HG03103 (cell line): Measurements from ENCODE around the gene DHX9.

Source experiments
- ATAC-seq: cut with Tn5 transposase; IDR thresholded peaks from one replicate; pipeline ENCODE4 v1.9.1; 2021; ENCODE audit warnings: low read depth; ENCODE audit not compliant: unreplicated experiment

DHX9 gene

DNA sequence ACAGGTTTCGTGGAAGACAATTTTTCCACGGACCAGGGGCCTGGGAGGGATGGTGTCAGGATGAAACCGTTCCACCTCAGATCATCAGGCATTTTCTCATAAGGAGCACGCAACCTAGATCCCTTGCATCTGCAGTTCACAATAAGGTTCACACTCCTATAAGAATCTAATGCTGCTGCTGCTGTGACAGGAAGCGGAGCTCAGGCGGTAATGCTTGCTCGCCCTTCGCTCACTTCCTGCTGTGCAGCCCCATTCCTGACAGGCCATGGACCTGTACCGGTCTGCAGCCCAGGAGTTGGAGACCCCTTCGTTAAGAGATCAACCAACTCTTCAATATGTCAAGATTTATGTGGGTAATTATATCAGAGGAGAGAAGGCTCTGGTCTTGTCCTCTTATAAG is 3.3 kb upstream of the DHX9 start:
- ATAC-seq = no peak

DNA sequence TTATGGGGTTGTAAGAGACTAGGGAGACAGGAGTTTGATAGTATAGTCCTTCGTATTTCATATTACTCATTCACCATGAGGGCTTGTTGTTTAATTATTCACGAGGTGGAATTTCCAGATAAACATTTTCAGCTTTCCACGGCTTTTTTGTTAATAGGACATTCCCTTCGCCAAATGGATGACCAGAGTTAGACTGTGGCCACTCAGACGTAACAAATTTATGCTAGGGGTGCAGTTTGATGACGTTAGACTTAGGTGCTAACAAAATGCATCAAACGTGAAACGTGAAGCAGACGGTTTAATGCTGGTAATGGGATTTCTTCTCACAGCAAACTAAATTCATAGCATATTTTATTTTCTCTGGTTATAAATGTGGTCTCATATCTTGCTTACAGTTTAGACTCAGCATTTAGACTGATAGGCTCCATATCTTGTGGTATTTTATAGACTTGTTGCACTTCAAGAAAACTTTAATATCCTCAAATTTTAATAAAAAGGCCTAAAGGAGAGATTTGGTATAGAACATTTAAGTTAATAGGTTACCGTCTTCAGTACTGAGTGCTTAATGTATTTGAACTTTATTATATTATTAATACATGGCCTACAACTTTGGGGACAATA is 2.3 kb downstream of the DHX9 start:
- ATAC-seq = no peak

DNA sequence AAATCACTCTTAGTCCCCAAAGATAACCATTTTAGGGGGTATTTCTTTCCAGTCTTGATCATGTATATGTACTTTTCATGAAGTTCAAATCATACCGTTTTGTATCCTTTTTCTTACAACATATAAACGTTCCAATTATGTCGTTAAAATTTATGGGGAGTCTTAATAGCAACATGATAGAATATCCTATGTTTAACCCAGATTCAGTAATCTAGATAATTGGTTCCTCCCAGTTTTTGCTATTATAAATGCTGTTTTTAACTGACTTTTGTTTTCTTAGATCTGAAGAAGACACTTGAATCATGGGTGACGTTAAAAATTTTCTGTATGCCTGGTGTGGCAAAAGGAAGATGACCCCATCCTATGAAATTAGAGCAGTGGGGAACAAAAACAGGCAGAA is 3.1 kb downstream of the DHX9 start:
- ATAC-seq = no peak

DNA sequence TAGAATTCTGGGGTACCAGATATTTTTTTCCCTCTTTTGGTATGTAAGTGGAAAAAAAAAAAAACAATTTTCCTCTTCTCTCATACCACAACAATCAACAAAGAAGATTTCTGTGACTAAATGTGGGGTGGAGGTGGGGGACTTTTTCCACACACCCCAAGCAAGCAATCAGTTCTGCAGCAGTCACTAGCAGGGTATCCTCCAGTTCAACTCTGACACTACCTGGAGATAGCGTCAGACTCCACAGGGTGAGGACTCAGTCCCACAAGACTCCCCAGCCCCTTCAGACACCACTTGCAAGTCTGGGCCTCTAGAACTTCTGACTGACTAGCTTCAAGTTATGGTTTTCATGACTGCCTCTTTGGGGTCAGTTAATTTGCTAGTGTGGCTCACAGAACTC is 6.2 kb downstream of the DHX9 start:
- no peak for ATAC-seq

DNA sequence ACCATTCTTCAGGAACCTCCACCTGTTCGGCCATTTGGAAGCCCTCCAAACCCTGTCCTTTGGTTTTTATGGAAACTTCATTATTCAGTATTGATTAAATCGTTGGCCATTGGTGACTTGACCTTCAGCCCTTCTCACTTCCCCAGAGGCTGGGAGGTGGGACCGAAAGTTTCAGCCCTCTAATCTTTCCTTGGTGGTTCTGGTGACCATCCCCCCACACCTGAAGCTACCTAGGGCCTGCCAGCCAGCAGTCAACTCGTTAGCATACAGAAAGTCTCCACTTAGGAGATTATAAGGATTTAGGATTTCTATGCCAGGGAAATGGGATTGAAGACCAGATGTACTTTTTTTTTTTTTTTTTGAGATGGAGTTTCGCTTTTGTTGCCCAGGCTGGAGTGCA is 6.7 kb downstream of the DHX9 start:
- no peak for ATAC-seq

DNA sequence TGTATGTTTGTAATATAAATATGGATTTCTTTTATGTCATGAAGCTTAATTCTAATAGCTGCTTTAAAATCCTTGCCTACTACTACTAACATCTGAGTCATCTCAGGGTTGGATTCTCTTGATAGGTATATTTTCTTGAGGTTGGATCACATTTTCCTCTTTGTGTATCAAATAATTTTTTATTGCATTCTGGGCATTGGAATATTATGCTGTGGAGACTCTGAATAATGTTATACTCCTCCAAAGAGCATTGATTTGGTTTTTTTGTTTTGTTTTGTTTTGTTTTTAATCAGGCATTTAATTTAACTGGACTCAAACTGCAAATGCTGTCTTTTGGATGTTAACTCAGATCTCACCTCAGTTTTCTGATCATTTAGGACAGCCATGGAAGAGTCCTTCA is 8.0 kb downstream of the DHX9 start:
- no peak for ATAC-seq

DNA sequence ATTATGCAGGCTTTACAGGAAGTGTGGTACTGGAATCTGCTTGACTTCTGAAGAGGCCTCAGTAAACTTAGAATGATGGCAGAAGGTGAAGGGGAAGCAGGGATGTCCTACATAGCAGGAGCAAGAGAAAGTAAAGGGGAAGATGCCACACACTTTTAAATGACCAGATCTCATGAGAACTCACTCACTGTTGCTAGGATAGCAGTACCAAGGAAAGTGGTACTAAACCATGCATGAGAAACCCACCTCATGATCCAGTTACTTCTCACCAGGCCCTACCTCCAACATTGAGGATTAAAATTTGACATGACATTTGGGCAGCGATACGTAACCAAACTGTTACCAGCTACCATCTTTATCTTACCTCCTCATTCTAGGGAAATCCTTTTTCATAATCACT is 9.6 kb downstream of the DHX9 start:
- ATAC-seq = no peak

DNA sequence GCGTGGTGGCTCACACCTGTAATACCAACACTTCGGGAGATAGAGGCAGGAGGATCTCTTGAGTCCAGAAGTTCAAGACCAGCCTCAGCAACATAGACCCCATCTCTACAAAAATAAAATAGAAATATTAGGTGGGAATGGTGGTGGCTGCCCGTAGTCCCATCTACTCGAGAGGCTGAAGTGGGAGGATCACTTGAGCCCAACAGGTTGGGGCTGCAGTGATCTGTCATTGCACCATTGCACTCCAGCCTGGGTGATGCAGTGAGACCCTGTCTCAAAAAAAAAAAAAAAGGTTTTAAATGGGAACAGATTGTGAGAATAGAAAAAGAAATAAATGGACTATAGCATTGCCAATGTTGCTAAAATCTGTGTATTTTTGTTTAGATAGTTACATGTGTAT is 11.2 kb downstream of the DHX9 start:
- ATAC-seq = no peak

DNA sequence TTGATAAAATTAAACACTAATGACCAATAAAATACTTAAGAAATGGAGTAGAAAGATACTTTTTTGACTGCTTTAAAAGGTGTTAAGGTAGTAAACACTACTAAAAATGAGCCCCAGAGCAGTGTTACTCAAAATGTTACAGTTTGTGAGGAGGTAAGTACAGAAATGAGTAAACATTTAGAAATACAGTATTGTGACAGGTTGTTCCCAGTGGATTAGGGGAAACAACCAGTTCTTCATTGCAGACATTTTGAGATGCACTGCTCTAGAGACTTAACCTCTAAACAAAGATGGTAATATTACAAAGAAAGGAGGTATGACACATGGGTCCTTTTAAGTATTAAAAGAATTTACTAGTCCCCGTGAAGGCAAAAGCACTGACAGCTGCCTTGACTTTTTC is 12.7 kb downstream of the DHX9 start:
- no peak for ATAC-seq

DNA sequence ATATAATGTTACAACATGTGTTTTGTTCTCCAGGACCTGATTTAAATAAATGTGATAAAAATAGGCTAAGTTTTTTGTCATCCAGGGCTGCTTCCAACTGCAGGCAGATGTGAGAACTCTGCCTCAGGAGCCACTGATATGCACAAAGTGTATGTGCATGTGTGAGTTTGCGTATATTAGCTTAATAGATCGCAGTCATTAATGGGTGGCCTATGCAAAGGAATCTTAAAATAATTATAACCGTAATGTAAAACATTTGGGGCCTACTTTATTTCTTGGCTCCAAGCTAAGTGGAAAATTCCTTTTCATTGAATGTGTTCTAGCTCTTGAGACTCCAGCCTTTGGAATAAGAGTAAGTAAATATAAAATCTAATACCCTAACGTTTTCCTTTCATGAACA is 16.8 kb downstream of the DHX9 start:
- no peak for ATAC-seq

DNA sequence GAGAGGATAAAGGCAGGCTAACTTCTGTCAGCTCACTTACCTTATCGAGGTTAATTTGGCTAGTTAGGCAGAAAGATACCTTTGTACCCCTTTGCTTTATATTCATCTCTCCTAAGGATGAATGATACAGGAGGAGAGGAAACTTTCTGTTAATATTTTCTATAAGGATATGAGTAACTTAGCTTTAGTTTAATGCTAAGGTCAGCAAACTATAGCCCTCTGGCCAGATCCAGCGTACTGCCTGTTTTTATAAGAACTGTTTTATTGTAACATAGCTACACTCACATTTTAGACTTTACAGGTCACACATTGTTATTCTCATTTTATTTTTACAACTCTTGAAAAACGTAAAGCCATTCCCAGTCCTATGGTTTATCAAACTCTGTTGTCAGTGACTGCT is 18.1 kb downstream of the DHX9 start:
- no peak for ATAC-seq

DNA sequence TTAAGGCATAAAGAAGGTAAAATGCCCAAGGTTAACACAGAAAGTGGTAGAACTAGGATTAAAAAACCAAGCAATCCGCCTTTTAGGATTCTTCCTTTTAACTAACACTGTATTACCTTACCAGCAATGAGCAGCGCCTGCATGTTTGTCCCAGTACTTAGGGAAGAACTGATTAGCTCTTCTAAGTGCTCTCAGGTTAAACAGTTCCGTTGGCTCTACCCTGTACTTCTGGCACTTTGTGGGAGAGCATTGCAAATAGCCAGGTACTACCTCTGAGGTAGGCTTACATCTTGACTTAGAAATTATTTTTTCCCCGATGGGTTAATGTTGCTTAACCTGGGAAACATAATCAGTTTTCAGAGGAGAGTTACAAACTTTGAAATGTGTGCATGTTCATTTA is 21.5 kb downstream of the DHX9 start:
- no peak for ATAC-seq

DNA sequence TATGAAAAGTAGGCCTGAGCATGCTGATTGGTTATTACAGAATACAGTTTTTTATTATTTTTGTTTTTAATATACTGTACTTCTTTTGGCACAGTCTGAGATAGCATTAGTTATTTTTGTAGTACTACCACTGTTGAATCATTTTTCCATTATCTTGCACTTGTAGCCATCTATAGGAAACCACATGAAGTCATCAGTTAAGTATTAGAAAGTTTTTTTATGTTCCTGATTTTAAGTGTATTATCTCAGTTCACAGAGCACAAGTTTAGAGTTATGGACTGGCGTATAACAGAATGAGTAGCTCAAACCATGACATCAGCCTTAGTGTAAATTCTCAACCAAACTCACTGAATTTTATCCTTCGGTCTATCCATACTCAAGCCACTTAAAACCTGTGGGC is 22.8 kb downstream of the DHX9 start:
- no peak for ATAC-seq

DNA sequence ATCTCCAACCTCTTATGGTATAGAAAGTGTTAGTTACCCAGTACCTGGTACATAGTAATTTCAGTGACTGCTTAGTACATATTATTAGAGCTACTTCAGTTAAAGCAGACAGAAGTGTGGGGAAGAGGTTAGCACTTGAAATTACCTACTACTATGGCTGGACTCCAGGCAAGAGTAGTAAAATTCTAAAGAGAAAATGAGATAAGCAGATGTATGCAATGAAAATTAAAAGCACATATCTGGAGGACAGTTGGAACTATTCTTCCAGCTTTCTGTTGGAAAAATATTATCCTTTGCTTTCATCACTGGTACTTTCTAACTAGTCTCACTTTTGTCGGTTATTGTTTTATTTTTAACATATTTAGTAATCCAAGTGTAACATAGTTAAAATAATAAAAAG is 23.7 kb downstream of the DHX9 start:
- no peak for ATAC-seq

DNA sequence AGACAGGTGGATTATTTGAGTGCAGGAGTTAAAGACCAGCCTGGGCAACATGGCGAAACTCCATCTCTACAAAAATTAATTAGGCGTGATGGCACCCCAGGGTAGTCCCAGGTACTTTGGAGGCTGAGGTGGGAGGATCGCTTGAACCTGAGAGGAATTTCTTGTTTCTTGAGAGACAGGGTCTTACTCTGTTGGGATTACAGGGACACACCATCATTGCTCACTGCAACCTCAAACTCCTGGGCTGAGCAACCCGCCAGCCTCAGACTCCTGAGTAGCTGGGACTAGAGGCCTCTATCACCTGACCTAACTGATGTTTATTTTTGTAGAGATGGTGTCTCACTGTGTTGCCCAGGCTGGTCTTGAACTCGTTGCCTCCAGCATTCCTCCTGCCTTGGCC is 24.8 kb downstream of the DHX9 start:
- ATAC-seq = no peak

DNA sequence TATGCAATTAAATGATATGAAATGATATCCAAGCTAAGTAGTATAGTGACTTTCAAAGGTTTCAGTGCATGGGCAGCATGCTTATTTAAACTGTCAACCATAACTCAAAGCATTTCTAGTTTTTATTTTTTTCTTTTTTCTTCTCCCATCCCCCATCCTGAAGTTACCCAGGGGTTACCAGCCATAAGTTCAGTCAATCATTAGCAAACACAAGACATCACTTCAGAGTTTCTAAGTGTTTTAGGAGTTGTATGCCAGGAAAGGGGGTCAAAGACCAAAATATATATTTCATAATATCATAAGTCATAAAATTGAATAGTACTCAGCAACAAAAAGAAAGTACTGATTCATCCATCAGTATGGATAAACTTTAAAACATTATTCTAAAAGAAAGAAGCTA is 28.7 kb downstream of the DHX9 start:
- no peak for ATAC-seq

DNA sequence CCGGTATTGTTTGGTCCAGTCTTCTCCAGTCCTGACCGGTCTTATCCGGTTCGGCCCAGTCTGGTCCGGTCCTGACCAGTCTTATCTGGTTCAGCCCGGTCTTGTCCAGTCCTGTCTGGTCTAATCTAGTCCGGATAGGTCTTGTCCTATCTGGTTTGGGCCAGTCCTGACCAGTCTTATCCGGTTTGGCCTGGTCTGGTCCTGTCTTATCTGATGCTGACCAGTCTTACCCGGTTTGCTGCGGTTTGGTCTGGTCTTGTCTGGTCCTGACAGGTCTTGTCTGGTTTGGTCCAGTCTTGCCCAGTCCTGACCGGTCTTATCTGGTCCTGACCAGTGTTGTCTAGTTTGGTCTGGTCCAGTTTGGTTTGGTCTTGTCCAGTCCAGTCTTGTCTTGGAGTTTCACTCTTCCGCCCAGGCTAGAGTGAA is 30.1 kb downstream of the DHX9 start:
- no peak for ATAC-seq

DNA sequence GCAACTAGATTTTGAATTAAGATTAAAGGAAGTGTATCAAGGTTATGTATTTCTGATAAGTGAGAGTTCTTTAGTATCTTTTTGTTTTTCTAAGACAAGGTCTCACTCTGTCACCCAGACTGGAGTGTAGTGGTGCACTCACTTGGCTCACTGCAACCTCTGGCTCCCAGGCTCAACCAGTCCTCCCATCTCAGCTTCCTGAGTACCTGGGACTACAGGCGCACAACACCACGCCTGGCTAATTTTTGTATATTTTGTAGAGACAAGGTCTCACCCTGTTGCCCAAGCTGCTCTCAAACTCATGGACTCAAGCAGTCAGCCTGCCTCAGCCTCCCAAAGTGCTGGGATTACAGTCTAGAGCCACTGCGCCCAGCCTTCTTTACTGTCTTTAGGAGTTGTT is 33.7 kb downstream of the DHX9 start:
- ATAC-seq = no peak

DNA sequence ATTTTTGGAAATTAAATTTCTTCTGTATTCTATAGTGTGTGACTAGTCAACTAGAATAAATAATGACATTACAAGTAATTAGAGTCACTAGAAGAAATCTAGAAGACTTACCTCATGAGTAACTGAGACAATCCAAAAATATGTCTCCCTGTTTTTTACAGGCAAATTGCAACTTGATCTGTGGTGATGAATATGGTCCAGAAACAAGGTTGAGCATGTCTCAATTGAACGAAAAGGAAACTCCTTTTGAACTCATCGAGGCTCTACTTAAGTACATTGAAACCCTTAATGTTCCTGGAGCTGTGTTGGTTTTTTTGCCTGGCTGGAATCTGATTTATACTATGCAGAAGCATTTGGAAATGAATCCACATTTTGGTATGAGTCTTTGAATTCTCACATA is 36.7 kb downstream of the DHX9 start:
- no peak for ATAC-seq

DNA sequence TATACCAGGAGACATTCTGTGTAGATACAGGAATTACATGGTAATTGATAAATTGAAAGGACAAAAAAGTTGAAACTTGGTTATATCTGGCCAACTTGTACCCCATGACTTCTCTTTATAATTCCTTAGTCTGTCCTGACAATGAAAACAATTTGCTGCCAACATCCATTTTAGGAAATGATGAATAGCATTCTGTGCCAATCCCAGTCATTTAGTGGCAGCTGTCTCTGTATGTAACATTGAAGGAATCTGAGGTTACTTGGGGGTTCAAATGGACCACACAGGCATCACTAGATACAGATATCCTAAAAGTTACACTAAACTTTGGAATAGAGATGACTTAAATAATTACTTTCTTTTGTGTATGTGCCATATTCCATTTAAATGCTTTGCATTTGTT is 38.2 kb downstream of the DHX9 start:
- no peak for ATAC-seq

DNA sequence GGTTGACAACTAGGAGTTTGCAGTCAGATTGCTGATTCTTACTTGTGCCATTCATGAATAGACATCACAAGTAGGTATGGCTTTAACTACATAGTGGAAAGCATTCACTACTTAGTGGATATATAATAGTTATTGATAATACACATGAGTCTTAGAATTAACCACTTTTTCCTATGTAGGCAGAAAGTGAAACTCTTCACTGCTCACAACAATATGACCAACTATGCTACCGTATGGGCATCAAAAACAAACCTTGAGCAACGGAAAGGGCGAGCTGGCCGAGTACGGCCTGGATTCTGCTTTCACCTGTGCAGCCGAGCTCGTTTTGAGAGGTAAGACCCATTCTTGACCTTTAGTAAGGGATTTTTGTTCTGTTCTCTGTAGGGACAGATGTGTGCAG is 38.7 kb downstream of the DHX9 start:
- no peak for ATAC-seq

DNA sequence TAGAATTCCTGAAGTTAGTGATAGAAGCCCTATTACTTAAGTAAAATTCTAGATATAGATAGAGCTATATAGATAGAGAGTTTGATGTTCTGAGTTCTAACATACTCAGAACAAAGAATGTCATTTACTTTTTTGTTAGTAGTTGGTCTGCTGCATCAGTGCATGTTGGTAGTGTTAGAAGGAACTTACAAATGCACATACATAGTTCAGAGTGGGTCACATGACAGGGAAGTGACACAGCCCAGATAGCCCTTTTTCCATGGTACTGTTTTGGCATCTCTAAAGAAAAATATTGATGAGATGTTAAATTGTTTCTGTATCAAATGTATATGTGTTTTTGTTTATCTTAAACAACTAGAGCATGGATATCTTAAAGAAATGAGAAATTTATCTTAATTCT is 45.7 kb downstream of the DHX9 start:
- ATAC-seq = no peak

DNA sequence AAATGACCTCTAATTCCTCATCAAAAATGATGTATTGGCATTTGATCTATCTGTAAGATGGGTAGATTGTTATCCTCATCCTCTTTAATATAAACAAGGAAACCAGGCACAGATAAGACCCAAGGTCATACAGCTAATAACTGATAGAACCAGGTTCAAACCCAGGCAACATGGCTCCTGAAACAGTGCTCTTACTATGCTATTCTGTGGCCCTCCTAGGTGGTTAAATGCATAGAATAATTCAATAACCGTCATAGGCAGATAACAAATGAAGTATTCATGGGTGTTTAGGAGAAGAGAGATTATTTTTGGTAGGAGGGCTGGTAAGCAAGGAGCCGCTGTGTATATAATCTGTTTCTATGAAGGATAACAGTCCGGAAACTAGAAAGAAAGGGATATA is 46.4 kb downstream of the DHX9 start:
- ATAC-seq = no peak
